NCI-H2196 treated with DMSO at 0.1 percent for 48 hours (cell line): ENCODE measurements around the gene ELL.

ENCODE experiments used
- DNase-seq: peaks from one replicate; lab custom pipeline; 2025; ENCODE audit not compliant: unreplicated experiment; lab: John Stamatoyannopoulos, UW

ELL gene

GRCh38 chr19:18490728-18491127 lies 31.1 kb downstream of the ELL start:
- no peak for DNase-seq

GRCh38 chr19:18489627-18490184 lies 32.2 kb downstream of the ELL start:
- no peak for DNase-seq

- DNase-seq = no peak
These were observed 32.8 kb downstream of the ELL start for GRCh38 chr19:18488838-18489626.

GRCh38 chr19:18488403-18488723 lies 33.5 kb downstream of the ELL start:
- no peak for DNase-seq

- DNase-seq = no peak
These were observed 34.1 kb downstream of the ELL start for GRCh38 chr19:18487576-18488402.

GRCh38 chr19:18486746-18487145 lies 35.1 kb downstream of the ELL start:
- no peak for DNase-seq

- no peak for DNase-seq
These were observed 36.9 kb downstream of the ELL start for GRCh38 chr19:18484992-18485391.

- no peak for DNase-seq
These were observed 38.6 kb downstream of the ELL start for GRCh38 chr19:18483119-18483890.

GRCh38 chr19:18481505-18482222 lies 40.2 kb downstream of the ELL start:
- no peak for DNase-seq

- DNase-seq = peak; percentile 46
These were observed 41.7 kb downstream of the ELL start for GRCh38 chr19:18480006-18480691.

GRCh38 chr19:18478545-18479311 lies 43.1 kb downstream of the ELL start:
- no peak for DNase-seq

- no peak for DNase-seq
These were observed 43.9 kb downstream of the ELL start for GRCh38 chr19:18477974-18478373.

GRCh38 chr19:18477042-18477779 lies 44.7 kb downstream of the ELL start:
- DNase-seq = no peak

- DNase-seq = no peak
These were observed 45.3 kb downstream of the ELL start for GRCh38 chr19:18476507-18477041.

- no peak for DNase-seq
These were observed 46.0 kb downstream of the ELL start for GRCh38 chr19:18475762-18476331.

GRCh38 chr19:18475004-18475453 lies 46.8 kb downstream of the ELL start:
- no peak for DNase-seq

- DNase-seq = no peak
These were observed 47.4 kb downstream of the ELL start for GRCh38 chr19:18474366-18474887.

GRCh38 chr19:18473706-18474087 lies 48.2 kb downstream of the ELL start:
- DNase-seq = no peak
